A673 (cell line): Measurements from ENCODE around the gene VSIG2. TPM values are rescaled to one million over a fixed set of nuclear protein-coding genes. Genes with fewer than 3 reads are reported as not detected.

Source experiments
- BruUV-seq: library from RNA; stranded (reverse); fragments of 400-500 nt; replicated peaks from 2 replicates; lab custom pipeline; 2021; lab: Mats Ljungman, UMichigan
- CTCF ChIA-PET: fragments of 300-600 bp; sonication (Branson Sonifier 250); formaldehyde crosslinking; loops from one replicate; lab custom pipeline; 2022; ENCODE audit warnings: antibody characterized with exemption; lab: Charles Lee
- POLR2A ChIA-PET: fragments of 300-600 bp; sonication (Branson Sonifier 250); formaldehyde crosslinking; loops from one replicate; lab custom pipeline; 2022; ENCODE audit warnings: antibody characterized with exemption; ENCODE audit not compliant: low non-redundant PET; lab: Charles Lee
- DNase-seq: peaks from one replicate; pipeline ENCODE4 v3.0.0-alpha.2; 2015; ENCODE audit warnings: low spot score
- H3K27ac ChIP-seq: fragments of 200-600 bp; sonication (generic); 2 replicates; pipeline ENCODE4 v1.5.1; 2016; ENCODE audit warnings: mixed run types, low read depth, mild to moderate bottlenecking, mixed read lengths, antibody characterized with exemption, low read length; ENCODE audit not compliant: poor library complexity, severe bottlenecking
- H3K27me3 ChIP-seq: fragments of 200-600 bp; sonication (generic); replicated peaks from 2 replicates; pipeline ENCODE4 v1.6.1; 2017; ENCODE audit warnings: mixed run types, low read depth, mild to moderate bottlenecking, mixed read lengths, antibody characterized with exemption, low read length; ENCODE audit not compliant: insufficient read depth, poor library complexity
- H3K36me3 ChIP-seq: fragments of 200-600 bp; sonication (generic); 2 replicates; pipeline ENCODE4 v1.6.1; 2016; ENCODE audit warnings: mixed run types, mild to moderate bottlenecking, mixed read lengths, antibody characterized with exemption, low read length; ENCODE audit not compliant: insufficient read depth, poor library complexity, severe bottlenecking
- H3K4me1 ChIP-seq: fragments of 200-600 bp; sonication (generic); 2 replicates; pipeline ENCODE4 v1.6.1; 2017; ENCODE audit warnings: mixed run types, mild to moderate bottlenecking, mixed read lengths, antibody characterized with exemption, low read length; ENCODE audit not compliant: insufficient read depth, poor library complexity, severe bottlenecking
- H3K4me3 ChIP-seq: fragments of 200-600 bp; sonication (generic); 2 replicates; pipeline ENCODE4 v1.5.1; 2016; ENCODE audit warnings: low read depth, mixed run types, mild to moderate bottlenecking, mixed read lengths, low read length; ENCODE audit not compliant: poor library complexity, severe bottlenecking
- H3K9me3 ChIP-seq: fragments of 200-600 bp; sonication (generic); 2 replicates; pipeline ENCODE4 v1.6.1; 2016; ENCODE audit warnings: mixed run types, low read depth, mild to moderate bottlenecking, mixed read lengths, antibody characterized with exemption, low read length; ENCODE audit not compliant: poor library complexity, severe bottlenecking
- CTCF ChIP-seq: fragments of 300-800, 200-600 bp; sonication (generic); conservative IDR thresholded peaks from 2 replicates; pipeline ENCODE4 v1.5.1; 2017; ENCODE audit warnings: low read depth, mild to moderate bottlenecking, antibody characterized with exemption, low read length, moderate library complexity, mixed read lengths
- EZH2 ChIP-seq: fragments of 200-600 bp; sonication (generic); IDR thresholded peaks from 2 replicates; pipeline ENCODE4 v1.6.1; 2017; ENCODE audit warnings: borderline replicate concordance, low read depth, mild to moderate bottlenecking, mixed read lengths, antibody characterized with exemption, low read length; ENCODE audit not compliant: poor library complexity, severe bottlenecking
- intact Hi-C: fragments of 100-400 bp; cut with micrococcal nuclease; formaldehyde crosslinking; loops from one replicate; pipeline ENCODE4 v1.10.0; 2022; ENCODE audit not compliant: unreplicated experiment
- total RNA-seq: library from RNA; stranded (reverse); gene quantifications from 2 replicates; pipeline ENCODE4 v1.2.3, GENCODE V29; 2021

The VSIG2 gene
- total RNA-seq, 1 experiment from 2014 or later = not detected

DNA sequence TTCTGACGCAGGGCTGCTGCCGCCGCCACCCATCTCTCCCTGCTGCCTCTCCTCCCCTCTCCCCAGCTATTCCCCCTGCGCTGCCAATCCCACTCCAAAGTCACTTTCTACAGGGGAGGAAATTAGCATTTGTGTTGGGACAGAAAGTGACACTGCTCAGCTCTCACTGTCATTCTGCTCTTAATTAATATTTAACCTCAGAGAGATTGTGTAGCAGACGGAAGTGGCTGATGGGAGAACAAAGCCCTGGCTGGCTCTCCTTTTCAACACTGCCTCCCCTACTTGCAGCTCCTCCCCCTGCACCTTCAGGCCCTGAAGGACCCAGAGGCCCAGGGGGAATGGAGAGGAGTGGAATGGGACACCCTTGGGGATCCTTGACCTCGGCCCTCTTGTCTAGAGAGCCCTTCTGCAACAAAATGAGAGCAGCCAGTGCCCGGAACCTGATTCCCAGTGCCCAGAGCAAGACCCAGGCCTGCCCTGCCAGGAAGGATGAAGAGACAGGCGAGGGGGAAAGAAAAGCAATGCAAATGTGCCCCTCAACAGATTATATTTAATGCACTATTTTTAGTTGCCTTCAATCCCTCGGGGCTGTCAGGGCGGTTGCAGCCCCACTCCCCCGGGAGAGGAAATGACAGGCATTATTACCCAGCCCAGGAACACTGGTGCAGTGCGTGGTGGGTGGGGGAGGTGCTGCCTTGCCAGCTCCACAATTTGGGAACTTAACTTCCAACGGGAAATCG, 26.9 kb downstream of the VSIG2 start:
- BruUV-seq = no TSS peak
- peaks cover 68% of the 10 kb centered on the region for H3K4me1 ChIP-seq
- H3K27me3 ChIP-seq = no peaks in the 10 kb centered on the region
- TF ChIP-seq CTCF (no peak), EZH2 (no peak)
- intact Hi-C loops = no loop called here
- ChIA-PET CTCF (interaction anchor here (0.5 kb wide), 1 partner anchor 69 kb away, joined by 5 read pairs; no protein-coding TSS in a partner anchor), POLR2A (no interaction called here)
- no peaks in the 10 kb centered on the region for H3K36me3 ChIP-seq
- peak; percentile 95 for DNase-seq
- peak overlapping the region; percentile 86 for H3K27ac ChIP-seq
- peak overlapping the region; percentile 28 for H3K4me3 ChIP-seq
- no peaks in the 10 kb centered on the region for H3K9me3 ChIP-seq

DNA sequence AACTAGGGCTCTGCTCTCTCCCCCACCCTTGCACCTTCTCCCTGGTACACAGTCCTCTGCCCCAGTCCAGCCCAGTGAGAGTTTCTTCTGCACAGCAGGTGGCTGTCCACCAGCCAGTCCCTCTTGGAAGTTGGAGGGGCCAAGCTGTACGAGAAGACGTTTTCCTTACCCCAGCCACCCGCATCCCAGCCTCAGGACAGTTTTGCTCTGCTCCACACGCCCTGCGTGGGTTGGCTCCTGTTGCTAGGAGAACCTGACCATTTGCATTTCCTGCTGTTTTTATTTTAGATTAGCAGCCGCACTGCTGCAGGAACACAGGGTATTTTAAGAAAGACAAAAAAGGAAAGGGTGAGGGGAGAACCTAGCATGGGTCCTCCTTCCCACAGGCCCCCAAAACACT, 29.9 kb downstream of the VSIG2 start:
- ChIA-PET CTCF (no interaction called here), POLR2A (no interaction called here)
- no peaks in the 10 kb centered on the region for H3K27me3 ChIP-seq
- H3K9me3 ChIP-seq = no peaks in the 10 kb centered on the region
- TF ChIP-seq EZH2 (no peak), CTCF (no peak)
- H3K27ac ChIP-seq = no peak overlapping the region
- intact Hi-C loops = no loop called here
- no peak for DNase-seq
- no peak overlapping the region for H3K4me3 ChIP-seq
- no peaks in the 10 kb centered on the region for H3K36me3 ChIP-seq
- H3K4me1 ChIP-seq = peaks cover 68% of the 10 kb centered on the region
- no TSS peak for BruUV-seq

- Histone ChIP-seq H3K4me1 (peaks cover 42% of the 10 kb centered on the region), H3K4me3 (no peak overlapping the region), H3K9me3 (no peaks in the 10 kb centered on the region), H3K27me3 (no peaks in the 10 kb centered on the region), H3K27ac (no peak overlapping the region), H3K36me3 (no peaks in the 10 kb centered on the region)
- ChIA-PET POLR2A (interaction anchor here (0.6 kb wide), 1 partner anchor 102 kb away, joined by 4 read pairs; no protein-coding TSS in a partner anchor), CTCF (no interaction called here)
- no peak for DNase-seq
- BruUV-seq = no TSS peak
- TF ChIP-seq EZH2 = no peak
- TF ChIP-seq CTCF = no peak
- intact Hi-C loops = no loop called here
Observed at GRCh38 chr11:124719534-124719933, 32.5 kb downstream of the VSIG2 start.
